BE2C (cell line): ENCODE results near the gene ANKRD31.
"Not testable (repeated sequence)": the region's sequence is repeated elsewhere in the genome, so short reads cannot be mapped to it uniquely, and the experiment has no call there.

ENCODE experiments used
- DNase-seq: peaks from one replicate; pipeline ENCODE4 v3.0.0-alpha.2; 2020
- H3K27me3 ChIP-seq: fragments of 250-450 bp; sonication (Bioruptor Pico); 2 replicates; pipeline ENCODE4 v1.5.1; 2020; ENCODE audit warnings: mild to moderate bottlenecking
- H3K36me3 ChIP-seq: fragments of 250-450 bp; sonication (Bioruptor Pico); 2 replicates; pipeline ENCODE4 v1.5.1; 2020; ENCODE audit warnings: mild to moderate bottlenecking
- H3K4me1 ChIP-seq: fragments of 250-450 bp; sonication (Bioruptor Pico); 2 replicates; pipeline ENCODE4 v1.5.1; 2020
- H3K4me3 ChIP-seq: 2 replicates; pipeline ENCODE4 v1.5.1; 2011; ENCODE audit warnings: low read depth, low read length
- H3K9me3 ChIP-seq: fragments of 250-450 bp; sonication (Bioruptor Pico); 2 replicates; pipeline ENCODE4 v1.5.1; 2020
- CTCF ChIP-seq: IDR thresholded peaks from 2 replicates; pipeline ENCODE4 v1.5.1; 2012; ENCODE audit warnings: mild to moderate bottlenecking, low read depth, low read length

Gene ANKRD31

DNA sequence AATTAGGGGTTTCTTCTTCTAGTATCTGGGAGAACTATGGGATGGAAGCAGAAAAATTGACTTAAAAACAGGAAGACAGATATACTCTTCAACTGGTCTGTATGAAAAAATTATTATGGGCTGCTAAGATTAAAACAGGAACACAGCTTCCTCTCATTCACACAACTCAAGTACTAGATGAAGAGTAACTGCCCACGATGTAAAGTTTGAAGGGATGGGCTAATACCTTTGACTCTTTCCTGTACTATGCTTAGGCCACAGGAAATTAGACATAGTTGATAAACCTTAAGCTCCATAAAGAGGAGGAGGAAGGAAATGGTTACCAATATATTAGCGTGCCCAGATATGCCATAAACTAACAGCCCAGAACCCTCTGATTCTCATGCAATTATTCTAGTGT lies 88.6 kb downstream of the ANKRD31 start:
- Histone ChIP-seq H3K4me1 (no peaks in the 10 kb centered on the region), H3K9me3 (no peaks in the 10 kb centered on the region), H3K4me3 (no peak overlapping the region), H3K27me3 (peaks cover 6% of the 10 kb centered on the region), H3K36me3 (no peaks in the 10 kb centered on the region)
- no peak for DNase-seq
- TF ChIP-seq CTCF, result no peak

DNA sequence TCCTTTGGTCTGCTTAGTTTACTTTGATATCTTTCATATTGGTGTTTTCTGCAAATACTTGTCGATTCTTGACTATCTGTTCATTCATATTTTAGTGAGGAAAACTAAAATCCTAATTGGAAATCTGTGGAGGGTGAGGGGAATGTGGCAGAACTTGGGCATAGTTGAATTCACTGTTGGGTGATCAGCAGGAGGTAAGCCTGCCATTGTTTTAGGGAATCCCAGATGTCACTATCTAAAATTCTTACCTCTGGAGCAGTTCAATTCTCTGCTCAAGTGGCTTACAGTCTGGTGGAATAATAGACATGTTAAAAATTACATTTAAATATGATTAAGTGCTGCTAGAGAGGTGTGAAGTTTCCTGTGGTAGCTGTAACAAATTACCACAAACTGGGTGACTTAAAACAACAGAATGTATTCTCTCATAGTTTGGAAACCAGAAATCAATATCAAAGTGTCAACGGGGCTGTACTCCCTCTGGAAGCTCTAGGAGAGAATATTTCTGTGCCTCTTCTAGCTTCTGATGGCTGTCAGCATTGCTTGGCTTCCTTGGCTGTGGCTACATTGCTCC lies 94.0 kb downstream of the ANKRD31 start:
- H3K4me3 ChIP-seq, result no peak overlapping the region
- DNase-seq, result no peak
- peaks cover 13% of the 10 kb centered on the region for H3K27me3 ChIP-seq
- no peaks in the 10 kb centered on the region for H3K9me3 ChIP-seq
- TF ChIP-seq CTCF, result no peak
- no peaks in the 10 kb centered on the region for H3K36me3 ChIP-seq
- no peaks in the 10 kb centered on the region for H3K4me1 ChIP-seq

DNA sequence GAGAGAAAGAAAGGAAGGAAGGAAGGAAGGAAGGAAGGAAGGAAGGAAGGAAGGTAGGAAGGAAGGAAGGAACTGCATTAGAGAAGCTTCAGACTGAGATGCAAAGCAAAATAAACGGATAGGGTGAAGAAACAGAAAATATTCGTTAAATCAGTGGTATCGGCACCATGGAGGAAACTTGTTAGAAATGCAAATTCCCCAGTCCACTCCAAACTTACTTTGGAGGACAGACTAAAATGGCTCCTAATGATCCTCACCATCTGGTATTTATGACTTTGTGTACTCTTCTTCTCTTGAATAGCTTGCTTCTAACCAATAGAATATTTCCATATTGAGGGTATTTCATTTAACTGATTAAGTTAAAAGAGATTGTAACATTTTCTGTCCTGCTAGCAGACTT lies 96.4 kb downstream of the ANKRD31 start:
- TF ChIP-seq CTCF, result no peak
- no peak for DNase-seq
- Histone ChIP-seq H3K4me3 (no peak overlapping the region), H3K36me3 (no peaks in the 10 kb centered on the region), H3K4me1 (no peaks in the 10 kb centered on the region), H3K27me3 (peaks cover 13% of the 10 kb centered on the region), H3K9me3 (no peaks in the 10 kb centered on the region)

- no peak for TF ChIP-seq CTCF
- H3K36me3 ChIP-seq, result no peaks in the 10 kb centered on the region
- H3K9me3 ChIP-seq, result no peaks in the 10 kb centered on the region
- H3K4me3 ChIP-seq, result no peak overlapping the region
- H3K4me1 ChIP-seq, result no peaks in the 10 kb centered on the region
- peaks cover 13% of the 10 kb centered on the region for H3K27me3 ChIP-seq
- no peak for DNase-seq
Observed at GRCh38 chr5:75138689-75139088, 98.0 kb downstream of the ANKRD31 start.

DNA sequence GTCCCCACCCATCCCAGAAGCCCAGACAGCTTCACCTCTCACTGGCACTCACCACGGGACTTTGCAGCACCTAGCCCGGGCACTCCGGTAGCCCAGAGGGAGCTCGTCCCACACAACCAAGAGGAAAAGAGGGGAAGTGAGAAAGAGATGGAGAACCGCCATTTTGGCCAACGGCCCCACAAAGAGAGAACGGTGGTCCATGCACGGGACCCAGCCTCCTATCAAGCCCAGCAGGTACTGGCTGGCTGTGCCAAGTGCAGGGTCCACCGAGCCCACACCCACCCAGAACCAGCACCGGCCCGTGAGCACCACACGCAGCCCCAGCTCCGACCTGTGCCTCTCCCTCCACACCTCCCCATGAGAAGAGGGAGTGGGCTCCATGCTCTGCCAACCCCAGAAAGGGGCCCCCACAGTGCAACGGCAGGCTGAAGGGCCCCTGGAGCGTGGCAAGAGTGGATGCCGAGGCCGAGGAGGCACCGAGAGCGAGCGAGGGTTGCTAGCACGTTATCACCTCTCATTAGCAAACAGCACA lies 105.8 kb downstream of the ANKRD31 start:
- Histone ChIP-seq H3K27me3 (no peaks in the 10 kb centered on the region), H3K4me3 (no peak overlapping the region), H3K36me3 (no peaks in the 10 kb centered on the region), H3K4me1 (no peaks in the 10 kb centered on the region), H3K9me3 (no peaks in the 10 kb centered on the region)
- DNase-seq, result no peak
- TF ChIP-seq CTCF, result no peak

DNA sequence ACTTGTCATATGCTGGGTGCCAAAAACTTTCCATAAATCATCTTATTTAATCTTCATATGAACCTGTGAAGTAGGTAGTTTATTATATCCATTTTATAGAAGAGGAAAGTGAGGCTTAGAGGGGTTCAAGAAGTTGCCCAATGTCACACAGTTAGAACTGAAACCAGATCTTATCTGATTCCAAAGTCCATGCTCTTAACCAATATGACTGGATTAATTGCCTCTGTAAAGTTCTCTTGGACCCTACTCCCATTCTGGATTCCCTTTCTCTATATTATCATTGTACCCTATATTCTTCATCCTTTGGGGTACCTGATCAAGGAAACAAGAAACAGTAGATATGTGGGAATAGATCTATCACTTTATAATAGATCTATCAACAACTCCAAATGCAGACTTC lies 119.8 kb downstream of the ANKRD31 start:
- Histone ChIP-seq H3K36me3 (no peaks in the 10 kb centered on the region), H3K27me3 (no peaks in the 10 kb centered on the region), H3K4me1 (no peaks in the 10 kb centered on the region), H3K9me3 (no peaks in the 10 kb centered on the region; the same call in 1 of the 2 replicates), H3K4me3 (no peak overlapping the region)
- no peak for DNase-seq
- no peak for TF ChIP-seq CTCF

DNA sequence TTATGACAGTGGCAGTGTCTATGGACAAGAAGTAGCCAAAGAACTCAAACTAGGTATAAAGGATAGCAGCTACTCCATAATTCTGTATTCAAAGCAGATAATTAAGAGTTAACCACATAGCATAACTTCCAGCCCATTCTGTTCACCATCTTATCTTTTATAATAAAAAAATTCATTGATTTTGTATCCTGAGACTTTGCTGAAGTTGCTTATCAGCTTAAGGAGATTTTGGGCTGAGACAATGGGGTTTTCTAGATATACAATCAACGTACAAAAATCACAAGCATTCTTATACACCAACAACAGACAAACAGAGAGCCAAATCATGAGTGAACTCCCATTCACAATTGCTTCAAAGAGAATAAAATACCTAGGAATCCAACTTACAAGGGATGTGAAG lies 122.4 kb downstream of the ANKRD31 start:
- not testable (repeated sequence) for H3K27me3 ChIP-seq, H3K4me3 ChIP-seq, H3K36me3 ChIP-seq, DNase-seq, H3K9me3 ChIP-seq, H3K4me1 ChIP-seq
